Adrenal gland (tissue), 12 donors: Measurements from ENCODE around the gene SLC22A17. TPM values are rescaled to one million over a fixed set of nuclear protein-coding genes. Genes with fewer than 3 reads are reported as not detected.

Experiments
- DNase-seq, 7 donors: peaks; one replicate each; pipeline ENCODE4 v3.0.0-alpha.2; 2019 to 2020
- H3K27ac ChIP-seq, 5 donors: fragments of 200-600 bp; sonication (generic) in 4 of 5; 1 replicate in 3 of 5; 2 replicates in 2 of 5; pipeline versions ENCODE4 v1.5.1 to v1.8.0; 2016 to 2020; ENCODE audit warnings: mild to moderate bottlenecking in 1 of 5
- H3K27me3 ChIP-seq: fragments of 200-600 bp; 2 replicates; pipeline ENCODE4 v1.8.0; 2021
- H3K36me3 ChIP-seq, 2 donors: fragments of 200-600 bp; replicated peaks in 1 of 2; 1 replicate in 1 of 2; 2 replicates in 1 of 2; pipeline versions ENCODE4 v1.5.1 to v1.8.0; 2018 to 2022
- H3K4me1 ChIP-seq, 2 donors: fragments of 200-600 bp; replicated peaks in 1 of 2; 1 replicate in 1 of 2; 2 replicates in 1 of 2; pipeline versions ENCODE4 v1.5.1 to v1.8.0; 2018 to 2021
- H3K4me3 ChIP-seq, 4 donors: fragments of 200-600 bp; sonication (generic) in 3 of 4; one replicate each; pipeline ENCODE4 v1.5.1; 2016 to 2018
- H3K9me3 ChIP-seq, 3 donors: fragments of 200-600 bp; sonication (generic) in 1 of 3; replicated peaks in 1 of 3; 1 replicate in 2 of 3; 2 replicates in 1 of 3; pipeline versions ENCODE4 v1.5.1 to v1.8.0; 2016 to 2021
- CTCF ChIP-seq, 6 experiments: fragments of 450-650 bp in 4 of 6; fragments of 200-600 bp in 2 of 6; sonication (generic) in 1 of 6; IDR thresholded peaks; 1 replicate in 5 of 6; 2 replicates in 1 of 6; pipeline versions ENCODE4 v1.5.1 to v1.8.0; 2016 to 2021; ENCODE audit warnings: antibody characterized with exemption in 6 of 6, mild to moderate bottlenecking in 2 of 6, moderate library complexity in 1 of 6
- POLR2A ChIP-seq, 2 donors: fragments of 450-650 bp; IDR thresholded peaks; one replicate each; pipeline ENCODE4 v1.6.1; 2017; ENCODE audit warnings: antibody characterized with exemption in 2 of 2, mild to moderate bottlenecking in 2 of 2, moderate library complexity in 1 of 2
- WGBS, 4 donors: extraction: QIAGEN DNeasy Blood & Tissue Kit in 2 of 4; methylation state at CpG; one replicate each; pipeline versions ENCODE4 v1.1.5 to v1.1.7; 2013 to 2017; 5-methylcytosine and 5-hydroxymethylcytosine counted together
- intact Hi-C, 2 donors: fragments of 100-400 bp; cut with DNase I; formaldehyde crosslinking; loops; one replicate each; pipeline versions ENCODE4 v1.14.1 to v1.15.0; 2022 to 2023
- polyA plus RNA-seq, 3 donors: library from polyadenylated mRNA; stranded (reverse); fragments of 200-250 nt in 2 of 3; fragments of 350-450 nt in 1 of 3; fragmentation: Illumina TruSeq in 1 of 3; extraction: RNeasy Lipid Tissue Mini Kit (QIAGEN cat#74804) in 1 of 3; gene quantifications; one replicate each; pipeline ENCODE4 v1.2.3, GENCODE V29; 2013 to 2014
- total RNA-seq, 9 donors: library from RNA; depleted of rRNA in 4 of 9; stranded (reverse); fragments of >200 nt in 4 of 9; fragments of 120-200 nt in 1 of 9; fragmentation: NEBNext Ultra II Directional in 1 of 9; extraction: Animal tissue kit (Norgen Biotek cat#: 25700) in 1 of 9; gene quantifications; one replicate each; pipeline versions ENCODE4 v1.1.0 to v1.2.4, GENCODE V29; 2013 to 2023
- donor health status: healthy with polysubstance abuse.
- donor health status: Bipolar disorder and iron deficiency.
- donor health status: DM: yes; HTN: yes; CAD: no.
- donor health status: DM: no; HTN: no; CAD: no.
- donor health status: DM: no; HTN: no; CAD: no.
- donor health status: DM: yes; HTN: yes; CAD: no.

The SLC22A17 gene
- total and polyA plus RNA-seq, 12 donors: 8.4 to 121 (median 25.0) TPM

- H3K4me3 ChIP-seq: no peak overlapping the region
- intact Hi-C loops: loop anchor here in 1 of 2 donors (2.0 to 5.0 kb wide), 2 partner anchors 50 to 111 kb away; no protein-coding TSS in a partner anchor
- H3K36me3 ChIP-seq: no peaks in the 10 kb centered on the region
- no peak for DNase-seq
- H3K9me3 ChIP-seq: no peaks in the 10 kb centered on the region
- H3K27ac ChIP-seq: no peak overlapping the region
- no peaks in the 10 kb centered on the region for H3K4me1 ChIP-seq
- H3K27me3 ChIP-seq: no peaks in the 10 kb centered on the region
- WGBS, 4 donors: 73 to 89% (median 82%) methylated on average over 8 to 11 of the region's 11 CpGs
- TF ChIP-seq CTCF (IDR thresholded peaks at IDR 0.05) (no peak), POLR2A (IDR thresholded peaks at IDR 0.05) (no peak)
Observed at GRCh38 chr14:23378612-23379220, 26.0 kb upstream of the SLC22A17 start.

- Histone ChIP-seq H3K4me1 (no peaks in the 10 kb centered on the region), H3K4me3 (no peak overlapping the region), H3K27me3 (no peaks in the 10 kb centered on the region), H3K9me3 (no peaks in the 10 kb centered on the region), H3K36me3 (no peaks in the 10 kb centered on the region), H3K27ac (no peak overlapping the region)
- TF ChIP-seq CTCF (IDR thresholded peaks at IDR 0.05) (no peak), POLR2A (IDR thresholded peaks at IDR 0.05) (no peak)
- 77 to 92% (median 84%) methylated on average over 8 to 14 of the region's 14 CpGs for WGBS, 4 donors
- intact Hi-C loops: loop anchor here in 1 of 2 donors (2.0 to 5.0 kb wide), 2 partner anchors 49 to 111 kb away; no protein-coding TSS in a partner anchor
- DNase-seq: no peak
Observed at GRCh38 chr14:23377573-23378563, 25.2 kb upstream of the SLC22A17 start.

- H3K4me1 ChIP-seq: no peaks in the 10 kb centered on the region
- no peak overlapping the region for H3K27ac ChIP-seq
- H3K36me3 ChIP-seq: no peaks in the 10 kb centered on the region
- WGBS, 4 donors: 44 to 67% (median 65%) methylated on average over 11 of the region's 11 CpGs
- no peak for DNase-seq
- intact Hi-C loops: loop anchor here in 1 of 2 donors (5.0 kb wide), 1 partner anchor 110 kb away; no protein-coding TSS in a partner anchor
- no peak overlapping the region for H3K4me3 ChIP-seq
- TF ChIP-seq CTCF (IDR thresholded peaks at IDR 0.05): no peak
- TF ChIP-seq POLR2A (IDR thresholded peaks at IDR 0.05): no peak
- no peaks in the 10 kb centered on the region for H3K9me3 ChIP-seq
- H3K27me3 ChIP-seq: no peaks in the 10 kb centered on the region
Observed at GRCh38 chr14:23377198-23377550, 24.5 kb upstream of the SLC22A17 start.

- intact Hi-C loops: loop anchor here in 1 of 2 donors (5.0 kb wide), 1 partner anchor 109 kb away; no protein-coding TSS in a partner anchor
- Histone ChIP-seq H3K4me3 (no peak within 1 kb of the TSS), H3K27ac (no peak within 1 kb of the TSS), H3K9me3 (no peaks in the 10 kb centered on the region), H3K4me1 (no peaks in the 10 kb centered on the region), H3K27me3 (no peaks in the 10 kb centered on the region), H3K36me3 (no peaks in the 10 kb centered on the region)
- no peak for DNase-seq
- TF ChIP-seq CTCF (IDR thresholded peaks at IDR 0.05) (no peak), POLR2A (IDR thresholded peaks at IDR 0.05) (no peak)
- 53 to 65% (median 58%) methylated on average over 13 of the region's 13 CpGs for WGBS, 4 donors
Observed at GRCh38 chr14:23376482-23377197, 24.0 kb upstream of the SLC22A17 start, which contains the start of gene CMTM5. Gene CMTM5 (plus strand): TSS chr14:23377046. CDS start chr14:23377252, 206 bp downstream.
